Fibroblast of villous mesenchyme (primary cell): ENCODE measurements around the gene GRIA1. TPM values are rescaled to one million over a fixed set of nuclear protein-coding genes. Genes with fewer than 3 reads are reported as not detected.

ENCODE experiments used
- DNase-seq: peaks from one replicate; pipeline ENCODE4 v3.0.0-alpha.2; 2010; ENCODE audit warnings: low read depth
- H3K4me3 ChIP-seq: 2 replicates; pipeline ENCODE4 v1.5.1; 2011; ENCODE audit warnings: low read depth, mild to moderate bottlenecking, low read length
- CTCF ChIP-seq: IDR thresholded peaks from 2 replicates; pipeline ENCODE4 v1.5.1; 2012; ENCODE audit warnings: low read depth, mild to moderate bottlenecking, low read length; ENCODE audit not compliant: insufficient read depth
- total RNA-seq: library from RNA; depleted of rRNA; stranded (reverse); fragments of >200 nt; gene quantifications from 2 replicates; pipeline ENCODE4 v1.2.3, GENCODE V29; 2012

Gene GRIA1
- total RNA-seq, 1 donor: 22.5 TPM

DNA sequence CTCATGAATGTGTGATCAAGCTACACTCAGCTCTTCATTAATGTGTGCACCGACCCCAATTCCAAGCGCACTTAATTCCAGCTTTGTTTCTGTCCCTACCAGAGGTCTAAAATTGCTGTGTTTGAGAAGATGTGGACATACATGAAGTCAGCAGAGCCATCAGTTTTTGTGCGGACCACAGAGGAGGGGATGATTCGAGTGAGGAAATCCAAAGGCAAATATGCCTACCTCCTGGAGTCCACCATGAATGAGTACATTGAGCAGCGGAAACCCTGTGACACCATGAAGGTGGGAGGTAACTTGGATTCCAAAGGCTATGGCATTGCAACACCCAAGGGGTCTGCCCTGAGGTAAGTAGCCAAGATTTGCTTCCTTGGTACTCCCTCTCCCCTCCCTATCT, 279.6 kb downstream of the GRIA1 start:
- no peak for DNase-seq
- H3K4me3 ChIP-seq: no peak overlapping the region
- no peak for TF ChIP-seq CTCF

DNA sequence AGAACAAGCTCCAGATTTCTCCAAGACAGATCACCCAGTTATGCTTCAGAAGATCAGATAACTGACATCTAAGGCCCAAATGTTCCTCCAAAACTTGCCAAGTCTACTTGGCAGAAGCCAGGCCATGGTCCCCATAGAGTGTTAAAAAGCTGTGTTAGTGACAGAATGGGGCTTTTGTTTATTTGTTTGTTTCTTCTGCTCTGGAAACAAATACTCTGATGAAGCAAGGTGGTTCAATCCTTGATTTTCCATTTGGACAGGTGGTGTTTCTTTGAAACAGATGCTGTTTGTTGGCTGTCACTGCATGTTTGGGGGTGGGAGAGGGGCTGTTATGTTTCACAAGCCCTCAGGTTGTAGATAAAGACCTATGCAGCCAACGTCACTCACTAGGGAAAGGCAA, 284.2 kb downstream of the GRIA1 start:
- DNase-seq: no peak
- TF ChIP-seq CTCF: no peak
- no peak overlapping the region for H3K4me3 ChIP-seq

- no peak for TF ChIP-seq CTCF
- no peak for DNase-seq
- no peak overlapping the region for H3K4me3 ChIP-seq
These were observed 285.5 kb downstream of the GRIA1 start for GRCh38 chr5:153775923-153776322.

GRCh38 chr5:153777681-153778581, 287.5 kb downstream of the GRIA1 start:
- DNase-seq: no peak
- no peak for TF ChIP-seq CTCF
- H3K4me3 ChIP-seq: no peak overlapping the region

DNA sequence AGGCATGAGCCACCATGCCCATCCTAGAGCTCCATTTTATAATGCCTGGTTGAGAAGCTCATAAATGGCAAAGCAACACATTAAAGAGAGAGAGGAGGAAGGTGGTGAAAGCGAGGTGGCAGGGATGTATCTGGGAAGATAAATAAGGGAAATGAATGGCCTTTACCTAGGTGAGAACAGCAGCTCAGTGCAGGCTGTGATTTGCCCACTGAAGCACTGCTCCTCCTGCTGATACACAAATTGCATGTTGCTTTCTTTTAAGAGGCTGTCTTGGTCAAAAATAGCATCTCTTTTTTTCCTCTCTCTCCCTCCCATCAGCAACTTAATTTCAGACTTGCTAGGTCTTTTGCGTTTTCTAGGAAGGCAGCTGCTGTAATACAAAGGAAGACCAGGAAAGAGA, 289.4 kb downstream of the GRIA1 start:
- TF ChIP-seq CTCF: no peak
- no peak overlapping the region for H3K4me3 ChIP-seq
- DNase-seq: no peak

GRCh38 chr5:153780876-153781705, 290.6 kb downstream of the GRIA1 start:
- TF ChIP-seq CTCF: no peak
- H3K4me3 ChIP-seq: no peak overlapping the region
- DNase-seq: no peak
